Midbrain (tissue), 1 donor: Measurements from ENCODE around the gene OR5H14.
"Not testable (repeated sequence)": the region's sequence is repeated elsewhere in the genome, so short reads cannot be mapped to it uniquely, and the experiment has no call there.

Source experiments
- DNase-seq: peaks from one replicate; lab custom pipeline; 2025; lab: John Stamatoyannopoulos, UW

OR5H14 gene

DNA sequence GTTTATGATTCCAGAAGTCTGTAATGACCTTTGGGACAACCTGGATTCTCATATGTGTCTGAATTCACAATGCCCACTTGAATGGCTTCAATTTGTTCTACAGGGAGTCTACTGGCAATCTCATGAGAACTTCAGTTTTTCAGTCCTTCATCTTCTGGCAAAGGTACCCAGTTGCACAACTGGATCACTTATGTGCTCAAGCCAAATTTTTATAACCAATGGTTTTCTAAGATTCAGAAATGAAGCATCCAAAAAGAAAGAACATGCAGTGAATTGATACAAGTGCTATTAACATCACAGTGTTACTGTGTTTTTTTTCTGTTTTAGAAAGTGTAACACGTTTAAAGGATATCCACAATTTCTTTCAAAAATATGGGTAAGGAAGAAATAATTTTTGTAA is at the start of gene OR5H14:
Gene OR5H14 (plus strand): TSS at position 301 of the 400 bp plus-strand sequence. CDS start 1,907 bp downstream, outside the sequence.
- no peak for DNase-seq

DNA sequence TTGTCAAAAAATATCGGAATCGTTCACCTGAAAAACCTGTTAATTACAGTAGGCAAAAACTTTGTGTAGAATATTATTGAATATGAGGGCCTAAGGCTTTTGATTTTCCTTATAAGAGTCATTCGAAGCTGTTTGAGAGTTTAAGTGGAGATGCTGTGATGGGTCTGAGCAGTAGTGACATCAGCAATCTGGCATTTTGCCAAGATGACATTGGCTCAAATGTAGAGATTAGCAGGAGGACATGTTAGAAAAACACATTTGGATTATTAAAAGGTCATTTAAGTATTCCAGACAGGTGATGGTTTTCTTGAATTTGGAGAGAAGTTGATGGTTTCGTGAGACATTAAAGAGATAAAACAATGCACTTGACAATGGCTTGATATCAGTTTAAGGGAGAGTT is 47.4 kb upstream of the OR5H14 start:
- DNase-seq: no peak

GRCh38 chr3:98108162-98108561 is 39.1 kb upstream of the OR5H14 start:
- no peak for DNase-seq

GRCh38 chr3:98109807-98110549 is 37.3 kb upstream of the OR5H14 start:
- DNase-seq: no peak

DNA sequence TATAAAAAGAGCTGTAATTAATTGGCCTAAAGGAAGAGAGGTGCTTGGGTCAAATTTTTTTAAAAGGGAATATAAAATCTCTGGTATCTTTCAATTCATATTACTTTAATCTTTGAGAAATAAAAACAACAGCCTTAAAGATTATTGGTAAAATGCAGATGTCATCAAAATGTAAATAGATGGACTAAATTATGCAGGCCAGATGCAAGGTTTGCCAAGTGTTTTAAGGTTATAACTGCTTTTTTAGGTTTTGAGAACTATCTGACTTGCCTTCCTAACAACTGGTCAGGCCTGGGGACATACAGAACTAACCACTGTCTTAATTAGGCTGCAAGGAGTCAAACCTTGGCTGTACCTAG is 36.8 kb upstream of the OR5H14 start:
- DNase-seq: no peak

GRCh38 chr3:98114264-98114663 is 33.0 kb upstream of the OR5H14 start:
- no peak for DNase-seq

DNA sequence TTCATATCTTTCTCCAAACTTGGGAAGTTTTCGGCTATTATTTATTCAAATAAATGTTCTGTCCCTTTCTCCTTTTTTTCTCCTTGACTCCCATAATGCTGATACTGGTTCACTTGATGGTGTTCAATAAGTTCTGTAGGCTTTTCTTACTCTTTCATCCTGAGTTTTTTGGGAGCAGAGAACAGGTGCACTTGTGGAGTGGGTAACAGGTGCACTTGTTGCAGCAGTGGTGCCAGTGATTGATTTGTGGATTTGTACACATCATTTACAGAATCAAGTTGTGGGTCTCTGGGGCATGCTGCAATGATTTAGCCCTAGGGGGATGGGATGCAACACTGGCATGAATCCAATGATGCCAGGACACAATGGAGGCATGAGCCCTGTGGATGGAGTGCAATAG is 31.6 kb upstream of the OR5H14 start:
- DNase-seq: no peak

DNA sequence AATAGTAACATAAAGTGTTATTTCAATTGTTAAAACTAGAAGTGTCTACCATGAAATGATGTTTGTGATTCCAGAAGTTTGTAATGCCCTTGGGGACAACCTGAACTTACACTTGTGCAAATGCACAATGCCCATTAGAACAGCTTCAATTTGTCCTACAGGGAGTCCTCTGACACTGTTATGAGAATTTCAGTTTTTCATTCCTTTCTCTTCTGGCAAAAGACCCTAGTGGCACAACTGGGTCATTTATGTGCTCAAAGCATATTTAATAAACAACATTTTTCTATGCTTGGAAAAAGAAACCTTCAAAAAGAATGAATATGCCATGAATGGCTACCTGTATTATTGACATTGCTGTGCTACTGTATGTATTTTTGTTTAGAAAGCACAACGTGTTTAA is 16.9 kb upstream of the OR5H14 start, which contains the start of gene OR5H1:
Gene OR5H1 (plus strand): TSS at position 301 of the 400 bp plus-strand sequence. CDS start 1,977 bp downstream, outside the sequence.
- DNase-seq: no peak

GRCh38 chr3:98136631-98137030 is 10.6 kb upstream of the OR5H14 start:
- no peak for DNase-seq

DNA sequence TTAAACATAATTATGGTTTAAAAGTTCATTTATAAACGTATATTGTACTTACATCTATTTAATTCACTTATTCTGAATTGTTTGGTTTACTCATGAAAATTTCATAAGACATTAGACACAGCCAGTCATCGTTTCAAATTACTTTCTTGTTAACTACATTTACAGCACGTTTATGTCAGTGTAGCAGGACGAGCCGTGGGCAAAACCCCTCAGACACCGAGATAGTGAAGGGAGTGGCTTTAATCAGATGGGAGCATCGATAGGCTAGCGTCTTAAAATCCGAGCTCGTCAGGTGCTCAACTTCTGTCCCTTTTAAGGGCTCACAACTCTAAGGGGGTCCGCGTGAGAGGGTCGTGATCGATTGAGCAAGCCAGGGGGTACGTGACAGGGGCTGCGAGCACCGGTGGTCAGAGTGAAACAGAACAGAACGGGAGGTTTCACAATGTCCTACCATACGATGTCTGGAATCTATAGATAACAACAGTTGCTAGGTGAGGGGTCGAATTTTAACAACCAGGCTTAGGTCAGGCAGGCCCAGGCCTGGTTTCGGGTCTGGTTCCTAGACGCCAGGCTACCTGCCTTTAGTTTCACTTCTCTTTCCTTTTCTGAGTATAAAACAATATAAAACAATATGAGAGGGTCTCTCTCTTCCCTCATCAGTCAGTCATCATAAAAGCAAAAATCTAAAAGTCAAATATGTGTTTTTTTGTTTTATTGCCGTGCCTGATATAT is 9.3 kb upstream of the OR5H14 start:
- DNase-seq: not testable (repeated sequence)

DNA sequence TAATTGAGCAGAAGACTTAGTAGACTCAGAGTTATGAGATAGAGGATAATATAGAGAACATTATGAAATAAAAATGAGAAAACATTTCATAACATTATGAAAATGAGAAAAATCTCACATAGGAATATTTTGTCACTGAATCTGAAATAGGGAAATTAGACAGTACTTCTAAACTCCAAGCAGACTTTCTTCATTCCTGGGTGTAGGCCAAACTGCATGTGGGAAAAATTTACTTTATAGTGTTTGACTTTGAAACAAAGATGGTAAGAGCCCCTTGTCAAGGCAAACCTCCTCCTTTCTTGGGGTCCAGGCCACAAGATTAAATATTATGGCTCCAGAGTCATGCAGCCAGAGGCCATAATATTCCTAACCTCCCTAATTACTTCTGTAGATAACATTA is 6.7 kb upstream of the OR5H14 start:
- no peak for DNase-seq

DNA sequence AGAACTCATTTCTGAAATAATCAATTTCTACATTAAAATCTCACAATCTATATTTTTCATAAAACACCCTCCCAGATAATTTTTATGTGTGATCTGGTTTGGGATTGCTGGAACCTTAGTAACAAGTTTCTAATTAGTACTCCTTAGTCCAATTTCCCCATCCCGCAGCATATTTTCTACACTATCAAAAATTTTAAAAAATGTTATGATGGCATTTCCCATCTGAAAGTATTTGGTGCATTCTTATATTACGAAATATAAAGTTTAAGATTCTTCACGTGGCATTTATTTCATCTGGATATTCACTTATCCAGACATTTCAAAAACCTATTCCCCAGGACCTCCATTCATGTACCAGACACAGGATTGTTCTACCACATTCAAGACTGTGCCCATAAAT is 1.5 kb downstream of the OR5H14 start:
- no peak for DNase-seq

DNA sequence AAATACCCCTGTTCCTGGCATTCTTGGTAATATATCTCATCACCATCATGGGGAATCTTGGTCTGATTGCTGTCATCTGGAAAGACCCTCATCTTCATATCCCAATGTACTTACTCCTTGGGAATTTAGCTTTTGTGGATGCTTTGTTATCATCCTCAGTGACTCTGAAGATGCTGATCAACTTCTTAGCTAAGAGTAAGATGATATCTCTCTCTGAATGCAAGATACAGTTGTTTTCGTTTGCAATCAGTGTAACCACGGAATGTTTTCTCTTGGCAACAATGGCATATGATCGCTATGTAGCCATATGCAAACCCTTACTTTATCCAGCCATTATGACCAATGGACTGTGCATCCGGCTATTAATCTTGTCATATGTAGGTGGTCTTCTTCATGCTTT is 2.2 kb downstream of the OR5H14 start:
- not testable (repeated sequence) for DNase-seq

GRCh38 chr3:98151241-98151640 is 4.0 kb downstream of the OR5H14 start:
- DNase-seq: no peak

DNA sequence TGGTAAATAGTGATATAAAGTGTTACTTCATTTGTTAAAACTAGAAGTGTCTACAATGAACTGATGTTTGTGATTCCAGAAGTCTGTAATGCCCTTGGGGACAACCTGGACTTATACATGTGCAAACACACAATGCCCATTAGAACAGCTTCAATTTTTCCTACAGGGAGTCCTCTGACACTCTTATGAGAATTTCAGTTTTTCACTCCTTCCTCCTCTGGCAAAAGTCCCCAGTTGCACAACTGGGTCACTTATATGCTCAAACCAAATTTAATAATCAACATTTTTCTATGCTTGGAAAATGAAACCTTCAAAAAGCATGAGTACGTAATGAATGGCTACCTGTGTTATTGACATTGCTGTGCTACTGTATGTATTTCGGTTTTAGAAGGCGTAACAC is 19.1 kb downstream of the OR5H14 start, which contains the start of gene OR5H15:
Gene OR5H15 (plus strand): TSS at position 301 of the 400 bp plus-strand sequence. CDS start 2,004 bp downstream, outside the sequence.
- DNase-seq: no peak

GRCh38 chr3:98171071-98171470 is 23.8 kb downstream of the OR5H14 start:
- DNase-seq: no peak

GRCh38 chr3:98172621-98173020 is 25.3 kb downstream of the OR5H14 start:
- DNase-seq: no peak

GRCh38 chr3:98180319-98180890 is 33.1 kb downstream of the OR5H14 start:
- no peak for DNase-seq

DNA sequence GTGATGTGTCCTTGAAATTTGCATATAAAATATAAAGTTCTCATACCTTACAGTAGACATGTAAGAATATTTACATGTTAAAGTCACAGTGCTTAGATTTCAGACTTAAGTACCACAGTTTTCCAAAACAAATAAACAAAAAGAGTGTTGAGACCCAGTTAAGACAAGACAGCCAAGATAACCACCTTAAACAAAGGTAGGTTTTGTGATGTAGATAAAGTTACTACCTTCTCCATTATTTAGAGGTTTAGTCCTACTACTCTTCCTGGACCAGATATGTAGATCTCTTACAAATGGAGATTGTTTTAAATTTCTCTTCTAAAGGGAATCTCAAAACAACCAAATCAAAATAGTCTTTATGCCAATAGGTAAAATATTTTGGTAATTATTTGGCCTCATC is 34.9 kb downstream of the OR5H14 start:
- DNase-seq: no peak

GRCh38 chr3:98185180-98185579 is 37.9 kb downstream of the OR5H14 start:
- DNase-seq: no peak

DNA sequence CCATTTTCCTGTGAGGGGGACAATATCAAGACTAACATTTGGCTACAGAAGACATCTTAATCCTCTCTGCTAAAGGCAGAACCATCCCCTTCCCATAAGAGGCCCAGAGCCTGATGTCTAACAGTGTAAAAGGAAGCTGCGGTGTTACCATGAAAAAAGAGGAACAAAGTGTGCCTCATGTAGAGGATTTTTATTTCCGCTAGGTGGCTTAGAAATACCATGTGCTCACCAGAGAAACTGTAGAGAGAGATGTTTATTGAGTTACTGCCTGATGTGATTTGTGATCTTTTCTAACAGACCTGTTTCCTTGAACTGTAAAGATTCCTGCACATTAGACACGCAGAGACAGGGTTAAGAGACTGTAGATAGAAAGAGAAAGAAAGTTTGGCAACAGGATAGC is 41.3 kb downstream of the OR5H14 start:
- peak; percentile 25 for DNase-seq

DNA sequence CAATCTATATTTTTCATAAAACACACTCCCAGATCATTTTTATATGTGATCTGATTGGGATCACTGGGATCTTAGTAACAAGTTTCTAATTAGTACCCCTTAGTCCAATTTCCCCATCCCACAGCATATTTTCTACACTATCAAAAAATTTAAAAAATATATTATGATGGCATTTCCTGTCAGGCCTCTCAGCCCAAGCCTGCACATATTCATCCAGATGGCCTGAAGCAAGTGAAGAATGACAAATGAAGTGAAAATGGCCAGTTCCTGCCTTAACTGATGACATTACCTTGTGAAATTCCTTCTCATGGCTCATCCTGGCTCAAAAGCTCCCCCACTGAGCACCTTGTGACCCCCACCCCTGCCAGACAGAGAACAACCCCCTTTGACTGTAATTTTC is 43.6 kb downstream of the OR5H14 start:
- not testable (repeated sequence) for DNase-seq

DNA sequence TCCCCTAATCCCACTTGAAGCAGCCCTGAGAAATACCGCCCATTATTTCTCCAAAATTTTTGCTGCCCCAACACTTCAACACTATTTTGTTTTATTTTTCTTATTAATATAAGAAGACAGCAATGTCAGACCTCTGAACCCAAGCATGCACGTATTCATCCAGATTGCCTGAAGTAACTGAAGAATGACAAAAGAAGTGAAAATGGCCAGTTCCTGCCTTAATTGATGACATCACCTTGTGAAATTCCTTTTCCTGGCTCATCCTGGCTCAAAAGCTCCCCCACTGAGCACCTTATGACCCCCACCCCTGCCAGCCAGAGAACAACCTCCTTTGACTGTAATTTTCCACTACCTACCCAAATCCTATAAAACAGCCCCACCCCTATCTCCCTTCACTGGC is 49.0 kb downstream of the OR5H14 start:
- DNase-seq: not testable (repeated sequence)
